Neural cell (in vitro differentiated cells): Measurements from ENCODE around the gene APOBR. TPM values are rescaled to one million over a fixed set of nuclear protein-coding genes. Genes with fewer than 3 reads are reported as not detected.

Experiments used
- H2AFZ ChIP-seq: fragments of 200-600, 300-800 bp; sonication (generic), shearing (Covaris generic); 2 replicates; pipeline ENCODE4 v1.6.0; 2014; ENCODE audit warnings: low read depth, mild to moderate bottlenecking, antibody characterized with exemption, low read length, moderate library complexity
- H3F3A ChIP-seq: fragments of 200-600 bp; shearing (Covaris generic); 2 replicates; pipeline ENCODE4 v1.6.1; 2016; ENCODE audit warnings: mild to moderate bottlenecking, moderate library complexity, mixed read lengths, antibody characterized with exemption, low read length; ENCODE audit not compliant: insufficient read depth, poor library complexity, severe bottlenecking
- H3K27ac ChIP-seq: fragments of 200-600, 300-800 bp; sonication (generic), shearing (Covaris generic); 2 replicates; pipeline ENCODE4 v1.5.1; 2014; ENCODE audit warnings: mild to moderate bottlenecking, low read length, moderate library complexity
- H3K27me3 ChIP-seq: fragments of 300-800, 200-600 bp; sonication (generic), shearing (Covaris generic); 2 replicates; pipeline ENCODE4 v1.6.0; 2014; ENCODE audit warnings: mild to moderate bottlenecking, low read depth, low read length, moderate library complexity; ENCODE audit not compliant: insufficient read depth
- H3K36me3 ChIP-seq: fragments of 300-800, 200-600 bp; sonication (generic), shearing (Covaris generic); 2 replicates; pipeline ENCODE4 v1.5.1; 2014; ENCODE audit warnings: mild to moderate bottlenecking, antibody characterized with exemption, low read length, moderate library complexity; ENCODE audit not compliant: insufficient read depth
- H3K4me2 ChIP-seq: fragments of 300-800, 200-600 bp; sonication (generic), shearing (Covaris generic); 2 replicates; pipeline ENCODE4 v1.6.0; 2014; ENCODE audit warnings: mild to moderate bottlenecking, low read length
- H3K4me3 ChIP-seq: fragments of 300-800, 200-600 bp; sonication (generic), shearing (Covaris generic); 2 replicates; pipeline ENCODE4 v1.5.1; 2014; ENCODE audit warnings: mild to moderate bottlenecking, low read length, moderate library complexity
- H3K79me2 ChIP-seq: fragments of 200-600 bp; shearing (Covaris generic); replicated peaks from 2 replicates; pipeline ENCODE4 v1.6.0; 2014; ENCODE audit warnings: mild to moderate bottlenecking, low read length, moderate library complexity; ENCODE audit not compliant: insufficient read depth
- H3K9ac ChIP-seq: fragments of 300-800, 200-600 bp; sonication (generic), shearing (Covaris generic); 2 replicates; pipeline ENCODE4 v1.6.1; 2016; ENCODE audit warnings: mild to moderate bottlenecking, low read length, mixed read lengths
- H3K9me2 ChIP-seq: fragments of 200-600 bp; shearing (Covaris generic); 2 replicates; pipeline ENCODE4 v1.6.1; 2016; ENCODE audit warnings: mild to moderate bottlenecking, low read length, mixed read lengths; ENCODE audit not compliant: insufficient read depth
- H3K9me3 ChIP-seq: fragments of 200-600, 300-800 bp; sonication (generic), shearing (Covaris generic); 2 replicates; pipeline ENCODE4 v1.6.1; 2016; ENCODE audit warnings: mild to moderate bottlenecking, mixed run types, low read length, moderate library complexity, mixed read lengths
- H4K20me1 ChIP-seq: fragments of 200-600 bp; shearing (Covaris generic); 2 replicates; pipeline ENCODE4 v1.6.1; 2016; ENCODE audit warnings: mild to moderate bottlenecking, mixed run types; ENCODE audit not compliant: insufficient read depth
- EP300 ChIP-seq: fragments of 450-650 bp; conservative IDR thresholded peaks from 2 replicates; pipeline ENCODE4 v1.6.1; 2014; ENCODE audit warnings: antibody characterized with exemption, mild to moderate bottlenecking, moderate library complexity; ENCODE audit not compliant: poor library complexity, severe bottlenecking
- EZH2 ChIP-seq: fragments of 200-600, 300-800 bp; shearing (Covaris generic), sonication (generic); IDR thresholded peaks from 2 replicates; pipeline ENCODE4 v1.6.1; 2014; ENCODE audit warnings: antibody characterized with exemption, low read length, borderline replicate concordance, mild to moderate bottlenecking; ENCODE audit not compliant: insufficient read depth, poor library complexity, severe bottlenecking
- MXI1 ChIP-seq: fragments of 450-650 bp; conservative IDR thresholded peaks from 2 replicates; pipeline ENCODE4 v1.6.1; 2014; ENCODE audit warnings: antibody characterized with exemption, mild to moderate bottlenecking; ENCODE audit not compliant: poor library complexity, severe bottlenecking
- POLR2AphosphoS5 ChIP-seq: IDR thresholded peaks from 2 replicates; pipeline ENCODE4 v1.6.1; 2012
- RAD21 ChIP-seq: fragments of 450-650 bp; conservative IDR thresholded peaks from 2 replicates; pipeline ENCODE4 v1.6.1; 2014; ENCODE audit warnings: antibody characterized with exemption, mild to moderate bottlenecking, moderate library complexity
- SMC3 ChIP-seq: fragments of 450-650 bp; conservative IDR thresholded peaks from 2 replicates; pipeline ENCODE4 v1.6.1; 2014; ENCODE audit warnings: antibody characterized with exemption, mild to moderate bottlenecking, moderate library complexity; ENCODE audit not compliant: poor library complexity
- TAF1 ChIP-seq: IDR thresholded peaks from 2 replicates; pipeline ENCODE4 v1.6.1; 2012; ENCODE audit warnings: low read depth
- polyA plus RNA-seq: library from polyadenylated mRNA; depleted of rRNA; stranded (reverse); fragments of >200 nt; gene quantifications from 2 replicates; pipeline ENCODE4 v1.2.3, GENCODE V29; 2014
- TF ChIP-seq, protein P1 (sequence below): fragments of 450-650 bp; IDR thresholded peaks from 2 replicates; pipeline ENCODE4 v1.5.1; 2014; ENCODE audit warnings: antibody characterized with exemption, mild to moderate bottlenecking, moderate library complexity; ENCODE audit not compliant: poor library complexity, severe bottlenecking
- TF ChIP-seq, protein P2 (sequence below): IDR thresholded peaks from 2 replicates; pipeline ENCODE4 v1.6.1; 2012; ENCODE audit warnings: borderline replicate concordance

APOBR gene
- polyA plus RNA-seq, 1 donor from 2014 or later = not detected

DNA sequence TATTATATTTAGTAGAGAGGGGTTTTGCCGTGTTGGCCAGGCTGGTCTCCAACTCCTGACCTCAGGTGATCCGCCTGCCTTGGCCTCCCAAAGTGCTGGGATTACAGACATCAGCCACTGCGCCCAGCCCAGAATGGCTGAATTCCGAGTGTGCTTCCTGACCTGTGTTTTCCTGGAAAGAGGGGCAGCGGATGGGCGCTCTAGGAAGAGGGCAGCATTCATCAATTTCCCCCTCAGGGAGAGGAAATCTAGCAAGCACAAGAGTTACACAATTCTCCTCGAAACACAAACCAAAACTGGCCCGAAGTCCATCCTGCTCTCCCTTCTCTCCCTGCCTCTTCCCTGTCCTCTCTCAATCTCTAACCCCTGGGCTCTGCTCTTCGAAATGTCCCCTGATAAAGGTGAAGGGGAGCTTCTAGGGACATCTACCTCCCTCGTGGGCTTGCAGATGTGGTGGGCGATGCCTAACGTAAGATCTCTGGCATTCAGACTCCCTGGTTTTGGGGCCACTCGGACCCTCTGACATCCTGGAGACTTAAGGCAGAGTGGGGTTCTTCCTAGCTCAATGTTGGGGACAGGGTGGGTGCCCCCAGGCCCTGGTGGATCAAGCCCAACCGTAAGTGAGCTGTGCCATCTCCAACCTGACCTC, 11.2 kb downstream of the APOBR start:
- no peak overlapping the region for H2AFZ ChIP-seq
- H3K9me3 ChIP-seq = no peaks in the 10 kb centered on the region

GRCh38 chr16:28511031-28511430, 16.6 kb downstream of the APOBR start:
- no peaks in the 10 kb centered on the region for H3K27me3 ChIP-seq
- no peaks in the 10 kb centered on the region for H3K36me3 ChIP-seq
- H3K4me3 ChIP-seq = no peak overlapping the region
- TF ChIP-seq POLR2AphosphoS5 = no peak
- TF ChIP-seq EZH2 = no peak
- no peak for TF ChIP-seq SMC3
- no peak for TF ChIP-seq EP300
- TF ChIP-seq MXI1 = no peak
- TF ChIP-seq, protein P1, sequence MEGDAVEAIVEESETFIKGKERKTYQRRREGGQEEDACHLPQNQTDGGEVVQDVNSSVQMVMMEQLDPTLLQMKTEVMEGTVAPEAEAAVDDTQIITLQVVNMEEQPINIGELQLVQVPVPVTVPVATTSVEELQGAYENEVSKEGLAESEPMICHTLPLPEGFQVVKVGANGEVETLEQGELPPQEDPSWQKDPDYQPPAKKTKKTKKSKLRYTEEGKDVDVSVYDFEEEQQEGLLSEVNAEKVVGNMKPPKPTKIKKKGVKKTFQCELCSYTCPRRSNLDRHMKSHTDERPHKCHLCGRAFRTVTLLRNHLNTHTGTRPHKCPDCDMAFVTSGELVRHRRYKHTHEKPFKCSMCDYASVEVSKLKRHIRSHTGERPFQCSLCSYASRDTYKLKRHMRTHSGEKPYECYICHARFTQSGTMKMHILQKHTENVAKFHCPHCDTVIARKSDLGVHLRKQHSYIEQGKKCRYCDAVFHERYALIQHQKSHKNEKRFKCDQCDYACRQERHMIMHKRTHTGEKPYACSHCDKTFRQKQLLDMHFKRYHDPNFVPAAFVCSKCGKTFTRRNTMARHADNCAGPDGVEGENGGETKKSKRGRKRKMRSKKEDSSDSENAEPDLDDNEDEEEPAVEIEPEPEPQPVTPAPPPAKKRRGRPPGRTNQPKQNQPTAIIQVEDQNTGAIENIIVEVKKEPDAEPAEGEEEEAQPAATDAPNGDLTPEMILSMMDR = no peak
- no peak for TF ChIP-seq TAF1
- TF ChIP-seq, protein P2, sequence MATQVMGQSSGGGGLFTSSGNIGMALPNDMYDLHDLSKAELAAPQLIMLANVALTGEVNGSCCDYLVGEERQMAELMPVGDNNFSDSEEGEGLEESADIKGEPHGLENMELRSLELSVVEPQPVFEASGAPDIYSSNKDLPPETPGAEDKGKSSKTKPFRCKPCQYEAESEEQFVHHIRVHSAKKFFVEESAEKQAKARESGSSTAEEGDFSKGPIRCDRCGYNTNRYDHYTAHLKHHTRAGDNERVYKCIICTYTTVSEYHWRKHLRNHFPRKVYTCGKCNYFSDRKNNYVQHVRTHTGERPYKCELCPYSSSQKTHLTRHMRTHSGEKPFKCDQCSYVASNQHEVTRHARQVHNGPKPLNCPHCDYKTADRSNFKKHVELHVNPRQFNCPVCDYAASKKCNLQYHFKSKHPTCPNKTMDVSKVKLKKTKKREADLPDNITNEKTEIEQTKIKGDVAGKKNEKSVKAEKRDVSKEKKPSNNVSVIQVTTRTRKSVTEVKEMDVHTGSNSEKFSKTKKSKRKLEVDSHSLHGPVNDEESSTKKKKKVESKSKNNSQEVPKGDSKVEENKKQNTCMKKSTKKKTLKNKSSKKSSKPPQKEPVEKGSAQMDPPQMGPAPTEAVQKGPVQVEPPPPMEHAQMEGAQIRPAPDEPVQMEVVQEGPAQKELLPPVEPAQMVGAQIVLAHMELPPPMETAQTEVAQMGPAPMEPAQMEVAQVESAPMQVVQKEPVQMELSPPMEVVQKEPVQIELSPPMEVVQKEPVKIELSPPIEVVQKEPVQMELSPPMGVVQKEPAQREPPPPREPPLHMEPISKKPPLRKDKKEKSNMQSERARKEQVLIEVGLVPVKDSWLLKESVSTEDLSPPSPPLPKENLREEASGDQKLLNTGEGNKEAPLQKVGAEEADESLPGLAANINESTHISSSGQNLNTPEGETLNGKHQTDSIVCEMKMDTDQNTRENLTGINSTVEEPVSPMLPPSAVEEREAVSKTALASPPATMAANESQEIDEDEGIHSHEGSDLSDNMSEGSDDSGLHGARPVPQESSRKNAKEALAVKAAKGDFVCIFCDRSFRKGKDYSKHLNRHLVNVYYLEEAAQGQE = no peak
- TF ChIP-seq RAD21 = no peak
- H3K9me3 ChIP-seq = no peaks in the 10 kb centered on the region
- H3K4me2 ChIP-seq = no peak overlapping the region
- no peak overlapping the region for H2AFZ ChIP-seq
- H3F3A ChIP-seq = no peaks in the 10 kb centered on the region
- H3K9me2 ChIP-seq = no peaks in the 10 kb centered on the region
- H3K9ac ChIP-seq = no peak overlapping the region
- H3K27ac ChIP-seq = no peak overlapping the region
- no peaks in the 10 kb centered on the region for H3K79me2 ChIP-seq
- H4K20me1 ChIP-seq = no peaks in the 10 kb centered on the region

More for the DNA sequence above, 11.2 kb downstream of the APOBR start:
- Histone ChIP-seq H3K36me3 (no peaks in the 10 kb centered on the region), H3K27me3 (no peaks in the 10 kb centered on the region), H3F3A (no peaks in the 10 kb centered on the region), H3K27ac (no peak overlapping the region), H3K4me3 (no peak overlapping the region), H4K20me1 (no peaks in the 10 kb centered on the region), H3K9ac (no peak overlapping the region), H3K79me2 (no peaks in the 10 kb centered on the region), H3K4me2 (no peak overlapping the region), H3K9me2 (no peaks in the 10 kb centered on the region)
- TF ChIP-seq, protein P2 = no peak
- TF ChIP-seq RAD21 = no peak
- TF ChIP-seq POLR2AphosphoS5 = no peak
- TF ChIP-seq SMC3 = no peak
- TF ChIP-seq TAF1 = no peak
- TF ChIP-seq EZH2 = no peak
- TF ChIP-seq, protein P1 = no peak
- TF ChIP-seq MXI1 = no peak
- no peak for TF ChIP-seq EP300
